Thyroid gland (tissue), 4 donors: ENCODE results near the gene PANX1.

Source experiments
- POLR2A ChIP-seq, 2 donors: fragments of 450-650 bp; IDR thresholded peaks; one replicate each; pipeline ENCODE4 v1.6.1; 2017; ENCODE audit warnings: antibody characterized with exemption in 2 of 2, mild to moderate bottlenecking in 2 of 2, moderate library complexity in 1 of 2
- TF ChIP-seq, protein P1 (sequence below), 6 experiments: fragments of 200-600 bp in 3 of 6; fragments of 450-650 bp in 3 of 6; sonication (generic) in 3 of 6; IDR thresholded peaks; one replicate each; pipeline ENCODE4 v1.5.1; 2016 to 2019; ENCODE audit warnings: antibody characterized with exemption in 6 of 6, mild to moderate bottlenecking in 2 of 6, inconsistent platforms in 1 of 6, moderate library complexity in 1 of 6

DNA sequence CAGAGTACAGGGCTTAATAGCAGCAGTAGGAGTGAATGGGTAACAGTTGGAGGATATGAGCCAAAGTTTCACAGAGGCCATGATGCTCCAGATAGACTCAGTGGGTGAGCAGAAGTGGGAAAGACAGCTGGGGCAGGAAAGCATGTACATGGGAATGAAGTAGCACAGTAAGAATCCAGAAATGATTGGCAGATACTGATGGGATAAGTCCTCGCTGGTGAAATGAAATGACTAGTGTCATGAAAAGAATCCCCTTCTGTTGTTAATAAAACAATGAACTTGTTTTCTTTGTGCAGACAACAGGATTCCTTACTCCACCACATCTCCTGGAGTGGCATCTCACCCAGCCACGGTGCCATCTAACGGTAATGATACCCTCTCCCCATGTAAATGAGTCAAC, 17.4 kb upstream of the PANX1 start:
- TF ChIP-seq, protein P1, sequence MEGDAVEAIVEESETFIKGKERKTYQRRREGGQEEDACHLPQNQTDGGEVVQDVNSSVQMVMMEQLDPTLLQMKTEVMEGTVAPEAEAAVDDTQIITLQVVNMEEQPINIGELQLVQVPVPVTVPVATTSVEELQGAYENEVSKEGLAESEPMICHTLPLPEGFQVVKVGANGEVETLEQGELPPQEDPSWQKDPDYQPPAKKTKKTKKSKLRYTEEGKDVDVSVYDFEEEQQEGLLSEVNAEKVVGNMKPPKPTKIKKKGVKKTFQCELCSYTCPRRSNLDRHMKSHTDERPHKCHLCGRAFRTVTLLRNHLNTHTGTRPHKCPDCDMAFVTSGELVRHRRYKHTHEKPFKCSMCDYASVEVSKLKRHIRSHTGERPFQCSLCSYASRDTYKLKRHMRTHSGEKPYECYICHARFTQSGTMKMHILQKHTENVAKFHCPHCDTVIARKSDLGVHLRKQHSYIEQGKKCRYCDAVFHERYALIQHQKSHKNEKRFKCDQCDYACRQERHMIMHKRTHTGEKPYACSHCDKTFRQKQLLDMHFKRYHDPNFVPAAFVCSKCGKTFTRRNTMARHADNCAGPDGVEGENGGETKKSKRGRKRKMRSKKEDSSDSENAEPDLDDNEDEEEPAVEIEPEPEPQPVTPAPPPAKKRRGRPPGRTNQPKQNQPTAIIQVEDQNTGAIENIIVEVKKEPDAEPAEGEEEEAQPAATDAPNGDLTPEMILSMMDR (IDR thresholded peaks at IDR 0.05), result no peak
- TF ChIP-seq POLR2A (IDR thresholded peaks at IDR 0.05), result no peak
